GM21381 (cell line): ENCODE results near the gene PLEKHH2.
"Not testable (repeated sequence)": the region's sequence is repeated elsewhere in the genome, so short reads cannot be mapped to it uniquely, and the experiment has no call there.

ENCODE experiments used
- ATAC-seq: cut with Tn5 transposase; IDR thresholded peaks from one replicate; pipeline ENCODE4 v1.9.1; 2021; ENCODE audit warnings: mild to moderate bottlenecking, moderate library complexity; ENCODE audit not compliant: unreplicated experiment

PLEKHH2 gene

GRCh38 chr2:43715300-43716098 is 78.4 kb downstream of the PLEKHH2 start:
- no peak for ATAC-seq

GRCh38 chr2:43717322-43717721 is 80.3 kb downstream of the PLEKHH2 start:
- ATAC-seq: no peak

- ATAC-seq: no peak
These were observed 81.6 kb downstream of the PLEKHH2 start for GRCh38 chr2:43718530-43719124.

- no peak for ATAC-seq
These were observed 87.9 kb downstream of the PLEKHH2 start for GRCh38 chr2:43724728-43725526.

- ATAC-seq: no peak
These were observed 88.7 kb downstream of the PLEKHH2 start for GRCh38 chr2:43725711-43726246.

GRCh38 chr2:43726961-43727633 is 90.0 kb downstream of the PLEKHH2 start:
- ATAC-seq: not testable (repeated sequence)

- no peak for ATAC-seq
These were observed 90.6 kb downstream of the PLEKHH2 start for GRCh38 chr2:43727634-43728014.

GRCh38 chr2:43729491-43730174 is 92.6 kb downstream of the PLEKHH2 start:
- ATAC-seq: no peak

GRCh38 chr2:43731211-43731610 is 94.2 kb downstream of the PLEKHH2 start:
- ATAC-seq: no peak

- no peak for ATAC-seq
These were observed 99.6 kb downstream of the PLEKHH2 start for GRCh38 chr2:43736637-43737036.

GRCh38 chr2:43737097-43737854 is 100.2 kb downstream of the PLEKHH2 start:
- no peak for ATAC-seq

GRCh38 chr2:43737855-43738254 is 100.8 kb downstream of the PLEKHH2 start:
- no peak for ATAC-seq

- ATAC-seq: no peak
These were observed 101.2 kb downstream of the PLEKHH2 start for GRCh38 chr2:43738257-43738656.

- ATAC-seq: no peak
These were observed 106.6 kb downstream of the PLEKHH2 start for GRCh38 chr2:43743706-43744105.

- no peak for ATAC-seq
These were observed 108.4 kb downstream of the PLEKHH2 start for GRCh38 chr2:43745457-43745856.

- ATAC-seq: no peak
These were observed 111.3 kb downstream of the PLEKHH2 start for GRCh38 chr2:43748333-43748732.

- ATAC-seq: no peak
These were observed 112.5 kb downstream of the PLEKHH2 start for GRCh38 chr2:43749583-43749982.

GRCh38 chr2:43751476-43751990 is 114.5 kb downstream of the PLEKHH2 start:
- no peak for ATAC-seq

GRCh38 chr2:43752302-43752701 is 115.2 kb downstream of the PLEKHH2 start:
- ATAC-seq: no peak
